Uterus (tissue), 4 donors: ENCODE data around the gene FOXD3. TPM values are rescaled to one million over a fixed set of nuclear protein-coding genes. Genes with fewer than 3 reads are reported as not detected.

ENCODE experiments used
- DNase-seq, 2 donors: peaks; one replicate each; pipeline ENCODE4 v3.0.0-alpha.2; 2019 to 2020
- H3K27ac ChIP-seq, 2 donors: fragments of 200-600 bp; sonication (generic); 1 replicate in 1 of 2; 2 replicates in 1 of 2; pipeline ENCODE4 v1.5.1; 2016 to 2018
- H3K27me3 ChIP-seq, 2 donors: fragments of 200-600 bp; sonication (generic); one replicate each; pipeline ENCODE4 v1.5.1; 2018 to 2019; ENCODE audit warnings: control low read depth in 1 of 2
- H3K36me3 ChIP-seq, 2 donors: fragments of 200-600 bp; sonication (generic); one replicate each; pipeline ENCODE4 v1.5.1; 2019; ENCODE audit warnings: control low read depth in 1 of 2
- H3K4me1 ChIP-seq, 2 donors: fragments of 200-600 bp; sonication (generic); one replicate each; pipeline ENCODE4 v1.5.1; 2018 to 2019; ENCODE audit warnings: control low read depth in 1 of 2
- H3K4me3 ChIP-seq, 2 donors: fragments of 200-600 bp; sonication (generic); 1 replicate in 1 of 2; 2 replicates in 1 of 2; pipeline ENCODE4 v1.5.1; 2018 to 2019; ENCODE audit warnings: mild to moderate bottlenecking in 1 of 2
- H3K9me3 ChIP-seq, 2 donors: fragments of 200-600 bp; sonication (generic); one replicate each; pipeline ENCODE4 v1.5.1; 2019; ENCODE audit warnings: control low read depth in 1 of 2
- CTCF ChIP-seq, 4 experiments: fragments of 200-600 bp in 2 of 4; fragments of 450-650 bp in 2 of 4; sonication (generic) in 2 of 4; IDR thresholded peaks; one replicate each; pipeline ENCODE4 v1.5.1; 2016 to 2019; ENCODE audit warnings: antibody characterized with exemption in 4 of 4, mild to moderate bottlenecking in 2 of 4, moderate library complexity in 1 of 4
- POLR2A ChIP-seq, 2 donors: fragments of 450-650 bp; IDR thresholded peaks; one replicate each; pipeline ENCODE4 v1.6.1; 2016; ENCODE audit warnings: antibody characterized with exemption in 2 of 2, mild to moderate bottlenecking in 1 of 2, moderate library complexity in 1 of 2
- intact Hi-C: fragments of 100-400 bp; cut with DNase I; formaldehyde crosslinking; loops from one replicate; pipeline ENCODE4 v1.15.1; 2023; ENCODE audit warnings: low total_unique reads
- total RNA-seq, 4 donors: library from RNA; depleted of rRNA in 3 of 4; stranded (reverse); fragments of >200 nt in 3 of 4; gene quantifications; one replicate each; pipeline versions ENCODE4 v1.1.0 to v1.2.4, GENCODE V29; 2014 to 2023
- donor health status: DM: yes; HTN: yes; CAD: no.

Gene FOXD3
- total RNA-seq, 4 donors from 2014 or later = 0.34 to 1.4 TPM; not detected in 2

GRCh38 chr1:63320022-63320721 is 2.2 kb upstream of the FOXD3 start:
- no peak overlapping the region for H3K27ac ChIP-seq
- TF ChIP-seq POLR2A (IDR thresholded peaks at IDR 0.05) = no peak
- no peak for TF ChIP-seq CTCF (IDR thresholded peaks at IDR 0.05)
- H3K27me3 ChIP-seq = peaks cover 56 to 74% of the 10 kb centered on the region in 2 donors
- no peak overlapping the region for H3K4me3 ChIP-seq
- no peaks in the 10 kb centered on the region for H3K36me3 ChIP-seq
- no peaks in the 10 kb centered on the region for H3K9me3 ChIP-seq
- DNase-seq = no peak
- peaks cover 0 to 23% of the 10 kb centered on the region in 2 donors for H3K4me1 ChIP-seq
- intact Hi-C loops = no loop called here

- Histone ChIP-seq H3K4me1 (peaks cover 0 to 23% of the 10 kb centered on the region in 2 donors), H3K4me3 (no peak overlapping the region), H3K27ac (no peak overlapping the region), H3K9me3 (no peaks in the 10 kb centered on the region), H3K36me3 (no peaks in the 10 kb centered on the region), H3K27me3 (peaks cover 63 to 81% of the 10 kb centered on the region in 2 donors)
- TF ChIP-seq POLR2A (IDR thresholded peaks at IDR 0.05) = no peak
- no peak for TF ChIP-seq CTCF (IDR thresholded peaks at IDR 0.05)
- intact Hi-C loops = no loop called here
- no peak for DNase-seq
Observed at GRCh38 chr1:63321066-63321784, 1.1 kb upstream of the FOXD3 start.

GRCh38 chr1:63321785-63322113 is 618 bp upstream of the FOXD3 start:
- TF ChIP-seq CTCF (IDR thresholded peaks at IDR 0.05) (no peak), POLR2A (IDR thresholded peaks at IDR 0.05) (no peak)
- peak overlapping the region in 1 of 2 donors; percentile 37 for H3K4me3 ChIP-seq
- intact Hi-C loops = no loop called here
- DNase-seq = no peak
- no peak overlapping the region for H3K27ac ChIP-seq
- H3K27me3 ChIP-seq = peaks cover 61 to 81% of the 10 kb centered on the region in 2 donors
- H3K36me3 ChIP-seq = no peaks in the 10 kb centered on the region
- H3K9me3 ChIP-seq = no peaks in the 10 kb centered on the region
- H3K4me1 ChIP-seq = peaks cover 0 to 23% of the 10 kb centered on the region in 2 donors

GRCh38 chr1:63322944-63323864 is 837 bp downstream of the FOXD3 start:
- H3K4me3 ChIP-seq = peak overlapping the region in 1 of 2 donors; percentile 37
- peaks cover 0 to 23% of the 10 kb centered on the region in 2 donors for H3K4me1 ChIP-seq
- no peaks in the 10 kb centered on the region for H3K9me3 ChIP-seq
- intact Hi-C loops = no loop called here
- TF ChIP-seq POLR2A (IDR thresholded peaks at IDR 0.05) (no peak), CTCF (IDR thresholded peaks at IDR 0.05) (no peak)
- H3K36me3 ChIP-seq = no peaks in the 10 kb centered on the region
- no peak for DNase-seq
- no peak overlapping the region for H3K27ac ChIP-seq
- H3K27me3 ChIP-seq = peaks cover 53 to 83% of the 10 kb centered on the region in 2 donors
